Measurements from ENCODE around the gene PTCD1.
"Not testable (repeated sequence)": the region's sequence is repeated elsewhere in the genome, so short reads cannot be mapped to it uniquely, and the experiment has no call there.

PTCD1 gene

DNA sequence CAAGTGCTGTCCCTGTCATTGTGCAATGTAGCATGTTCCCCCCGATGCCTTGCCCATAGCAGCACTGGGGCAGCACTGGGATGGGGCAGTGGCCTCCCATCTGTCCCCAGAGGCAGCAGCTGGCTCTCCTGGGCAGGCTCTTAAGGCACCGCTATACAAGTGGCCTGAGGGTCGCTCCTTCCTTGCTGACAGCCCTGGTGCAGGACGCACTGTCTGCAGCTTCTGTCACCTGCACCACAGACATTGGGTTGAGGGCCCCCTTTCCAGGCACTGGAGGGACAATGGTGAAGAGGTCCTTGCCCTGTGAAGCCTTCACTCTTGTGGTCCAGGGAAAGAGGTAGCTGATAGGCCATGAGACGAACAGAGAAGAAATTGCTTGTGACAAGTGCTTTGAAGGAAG is 10.7 kb upstream of the PTCD1 start:
- no peak for DNase-seq

GRCh38 chr7:99448855-99449254 is 10.3 kb upstream of the PTCD1 start:
- no peak for DNase-seq

DNA sequence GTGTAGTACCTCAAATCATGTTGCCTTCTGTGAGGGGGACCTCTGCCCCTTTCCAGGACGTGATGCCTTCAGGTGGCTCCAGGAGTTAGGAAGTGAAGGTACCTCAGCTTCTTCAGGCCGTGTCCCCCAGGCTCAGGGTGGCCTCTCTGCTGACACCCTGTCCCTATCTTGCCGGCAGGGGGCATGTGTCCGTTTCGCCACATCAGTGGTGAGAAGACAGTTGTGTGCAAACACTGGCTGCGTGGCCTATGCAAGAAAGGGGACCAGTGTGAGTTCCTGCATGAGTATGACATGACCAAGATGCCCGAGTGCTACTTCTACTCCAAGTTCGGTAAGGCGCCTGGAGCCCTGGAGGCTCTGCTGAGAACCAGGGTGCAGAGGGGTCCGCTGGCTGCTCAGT is 9.3 kb upstream of the PTCD1 start:
- DNase-seq = no peak

DNA sequence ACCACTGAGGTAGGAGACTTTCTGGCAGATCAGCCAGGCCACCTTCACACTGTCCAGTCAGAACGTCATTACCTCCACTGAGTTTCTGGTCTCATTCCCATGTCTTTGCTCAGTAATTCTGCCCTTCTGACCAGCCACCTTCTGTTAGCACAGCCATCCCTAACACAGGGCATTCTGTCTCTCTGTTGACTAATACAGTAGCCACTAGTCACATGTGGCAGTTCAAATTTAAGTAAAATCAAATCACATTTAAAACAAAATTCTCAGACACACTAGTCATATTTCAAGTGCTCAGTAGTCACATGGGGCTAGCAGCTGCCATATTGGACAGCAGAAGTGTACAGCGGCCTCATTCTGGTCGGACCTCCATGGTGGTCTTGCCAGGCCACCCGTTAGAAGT is 7.5 kb upstream of the PTCD1 start:
- DNase-seq = no peak

DNA sequence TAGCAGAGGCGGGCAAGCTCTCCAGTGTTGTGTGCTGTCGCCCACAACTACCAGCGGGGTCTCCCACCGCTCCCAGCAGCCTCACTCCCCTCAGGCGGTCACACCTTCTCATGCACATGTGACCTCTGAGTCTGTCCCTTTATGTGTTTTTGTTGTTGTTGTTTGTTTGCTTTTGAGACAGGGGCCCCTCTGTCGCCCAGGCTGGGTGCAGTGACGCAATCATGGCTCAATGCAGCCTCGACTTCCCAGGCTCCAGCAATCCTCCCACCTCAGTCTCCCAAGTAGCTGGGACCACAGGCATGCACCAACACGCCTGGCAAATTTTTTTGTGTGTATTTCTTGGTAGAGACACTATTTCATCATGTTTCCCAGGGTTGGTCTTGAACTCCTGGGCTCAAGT is 1.6 kb upstream of the PTCD1 start:
- DNase-seq = no peak

DNA sequence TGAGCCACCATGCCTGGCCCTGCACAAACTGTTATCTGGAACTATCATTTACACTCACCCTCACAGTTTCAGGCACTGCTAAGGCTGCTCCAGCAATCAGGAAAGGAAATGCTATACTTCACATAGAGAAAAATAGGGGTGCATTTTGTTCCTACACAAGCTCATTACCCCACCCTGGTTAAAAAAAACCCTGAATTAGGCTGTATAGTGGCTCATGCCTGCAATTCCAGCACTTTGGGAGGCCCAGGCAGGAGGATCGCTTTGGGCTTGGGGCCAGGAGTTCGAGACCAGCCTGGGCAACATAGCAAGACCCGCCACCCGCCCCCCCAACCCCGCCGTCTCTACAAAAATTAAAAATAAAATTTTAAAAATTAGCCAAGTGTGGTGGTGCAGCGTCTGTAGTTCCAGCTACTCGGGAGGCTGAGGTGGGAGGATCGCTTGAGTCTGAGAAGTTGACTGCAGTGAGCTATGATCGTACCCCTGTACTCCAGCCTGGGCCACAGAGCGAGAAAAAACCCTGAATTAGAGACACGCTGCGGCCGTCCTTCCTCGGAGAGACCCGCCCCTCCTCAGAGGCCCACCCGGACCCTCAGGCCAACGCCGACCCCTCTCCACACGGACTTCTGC is 539 bp downstream of the PTCD1 start:
- DNase-seq = no peak

GRCh38 chr7:99433158-99433557 is 5.4 kb downstream of the PTCD1 start:
- no peak for DNase-seq

GRCh38 chr7:99431756-99432540 is 6.7 kb downstream of the PTCD1 start:
- DNase-seq = not testable (repeated sequence)

DNA sequence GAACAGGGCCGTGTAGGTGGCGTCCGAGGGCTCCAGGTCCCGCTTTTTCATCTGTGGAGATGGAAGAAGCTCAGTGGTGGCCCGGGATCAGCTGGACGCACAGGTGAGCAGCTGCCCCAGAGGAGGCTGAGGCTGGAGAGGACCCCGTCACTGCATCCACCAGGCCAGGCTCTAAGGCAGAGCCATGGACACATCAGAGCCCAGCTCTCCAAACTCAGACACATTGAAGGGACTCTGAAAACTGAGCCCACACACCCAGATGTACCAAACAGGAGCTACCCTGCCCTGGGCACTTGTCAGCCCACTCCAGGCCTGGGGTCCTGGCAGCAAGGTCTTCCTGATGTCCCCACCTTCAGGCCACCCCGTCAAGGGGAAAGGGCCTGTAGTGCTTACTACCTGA is 8.8 kb downstream of the PTCD1 start:
- no peak for DNase-seq

- peak; percentile 36 for DNase-seq
Observed at GRCh38 chr7:99428972-99429566, 9.5 kb downstream of the PTCD1 start.

- DNase-seq = no peak
Observed at GRCh38 chr7:99424932-99425730, 13.5 kb downstream of the PTCD1 start.

- no peak for DNase-seq
Observed at GRCh38 chr7:99422625-99423024, 16.0 kb downstream of the PTCD1 start.

GRCh38 chr7:99422186-99422585 is 16.4 kb downstream of the PTCD1 start:
- no peak for DNase-seq

DNA sequence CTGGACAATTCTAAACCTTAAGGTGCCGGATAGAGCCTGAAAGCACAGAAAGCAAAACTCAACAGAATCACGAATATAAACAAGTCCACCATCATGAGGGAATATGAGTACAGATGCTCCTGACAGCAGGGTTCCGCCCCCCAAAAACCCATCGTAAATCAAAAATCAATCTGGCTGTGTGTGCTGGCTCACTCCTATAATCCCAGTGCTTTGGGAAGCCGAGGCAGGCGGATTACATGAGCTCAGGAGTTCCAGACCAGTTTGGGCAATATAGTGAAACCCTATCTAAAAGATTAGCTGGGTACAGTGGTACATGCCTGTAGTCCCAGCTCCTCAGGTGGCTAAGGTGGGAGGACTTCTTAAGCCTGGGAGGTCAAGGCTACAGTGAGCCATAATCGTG is 17.6 kb downstream of the PTCD1 start:
- DNase-seq = no peak

DNA sequence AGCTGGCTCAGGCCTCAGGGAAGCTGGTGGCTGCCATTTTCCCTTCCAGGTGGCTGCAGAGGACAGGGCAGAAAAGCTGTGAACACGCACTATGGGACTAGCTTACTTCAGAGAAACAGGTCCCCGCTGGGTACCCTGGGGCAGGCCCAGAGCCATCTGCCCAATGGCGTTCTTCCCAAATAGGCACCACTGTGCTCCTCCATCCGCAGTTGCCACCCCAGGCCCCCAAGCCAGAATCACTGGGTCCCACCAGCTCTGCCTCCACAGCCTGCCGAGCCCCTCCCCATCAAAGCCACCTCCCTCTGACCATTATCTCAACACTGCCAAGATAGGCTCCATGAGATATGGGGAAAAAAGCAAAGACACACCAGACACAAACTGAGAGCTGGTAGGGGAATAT is 18.4 kb downstream of the PTCD1 start:
- DNase-seq = no peak

DNA sequence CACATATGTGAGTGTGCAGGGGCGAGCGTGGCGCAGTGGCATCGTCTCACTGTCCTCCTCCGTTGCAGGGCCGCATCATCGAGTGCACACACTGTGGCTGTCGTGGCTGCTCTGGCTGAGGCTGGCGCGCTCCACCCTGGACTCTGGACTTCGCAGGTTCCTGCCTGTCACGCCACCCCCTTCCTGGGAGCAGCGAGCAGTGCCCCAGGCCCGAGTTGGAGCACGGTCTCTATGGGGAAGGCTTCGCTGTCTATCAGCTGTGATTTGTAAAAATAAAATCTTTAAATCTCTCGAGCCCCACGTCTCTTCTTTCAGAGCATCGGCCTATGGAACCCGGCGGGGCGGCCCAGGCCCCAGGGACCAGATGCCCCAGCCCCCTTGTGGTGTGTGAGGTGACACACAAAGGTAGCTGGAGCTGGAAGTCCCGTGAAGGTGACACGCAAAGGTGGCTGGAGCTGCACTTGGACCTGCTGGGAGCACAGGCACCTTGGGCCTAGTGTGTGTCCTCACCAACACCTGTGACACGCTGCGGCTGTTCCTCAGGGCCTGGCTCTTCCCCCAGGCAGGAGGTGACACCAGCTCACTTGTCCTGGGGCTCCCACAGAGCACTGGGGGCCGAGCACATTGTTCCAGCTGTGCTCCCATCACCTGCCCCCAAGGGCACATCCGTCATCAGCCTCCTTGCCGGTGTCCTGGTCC is 19.1 kb downstream of the PTCD1 start:
- no peak for DNase-seq

GRCh38 chr7:99418260-99418659 is 20.3 kb downstream of the PTCD1 start:
- DNase-seq = no peak

DNA sequence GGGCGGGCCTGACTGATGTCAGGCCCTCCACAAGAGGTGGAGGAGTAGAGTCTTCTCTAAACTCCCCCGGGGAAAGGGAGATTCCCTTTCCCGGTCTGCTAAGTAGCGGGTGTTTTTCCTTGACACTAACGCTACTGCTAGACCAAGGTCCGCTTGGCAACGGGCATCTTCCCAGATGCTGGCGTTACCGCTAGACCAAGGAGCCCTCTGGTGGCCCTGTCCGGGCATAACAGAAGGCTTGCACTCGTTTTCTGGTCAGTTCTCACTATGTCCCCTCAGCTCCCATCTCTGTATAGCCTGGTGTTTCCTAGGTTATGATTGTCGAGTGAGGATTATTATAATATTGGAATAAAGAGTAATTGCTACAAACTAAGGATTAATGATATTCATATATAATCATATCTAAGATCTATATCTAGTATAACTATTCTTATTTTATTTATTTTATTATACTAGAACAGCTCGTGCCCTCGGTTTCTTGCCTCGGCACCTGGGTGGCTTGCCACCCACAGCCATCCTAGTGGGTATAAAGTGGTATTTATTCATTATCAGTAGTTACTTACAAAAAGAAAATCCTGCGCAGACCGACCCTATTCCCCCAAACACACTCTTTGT is 23.0 kb downstream of the PTCD1 start:
- not testable (repeated sequence) for DNase-seq

GRCh38 chr7:99410635-99411034 is 28.0 kb downstream of the PTCD1 start:
- DNase-seq = no peak

DNA sequence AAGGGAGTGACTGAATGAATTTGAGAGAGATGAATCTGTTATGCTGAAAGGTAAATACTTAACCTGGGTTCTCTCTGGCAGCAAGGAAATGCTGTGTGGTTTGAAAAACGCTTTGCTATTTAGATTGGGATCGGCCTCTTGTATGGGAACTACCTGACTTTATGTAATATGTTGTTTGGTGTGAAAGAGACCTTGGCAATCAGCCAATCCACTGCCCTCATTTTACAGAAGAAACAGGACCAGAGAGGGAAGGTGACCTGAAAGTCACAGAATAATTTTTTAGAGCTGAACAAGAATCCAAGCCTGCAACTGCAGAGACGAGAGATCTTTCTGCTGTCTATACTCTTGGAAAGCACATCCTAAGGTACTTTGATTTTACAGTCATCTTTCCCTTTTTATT is 28.8 kb downstream of the PTCD1 start:
- no peak for DNase-seq

- DNase-seq = no peak
Observed at GRCh38 chr7:99409192-99409572, 29.4 kb downstream of the PTCD1 start.

Data from CD4-positive, alpha-beta T cell treated with Interleukin-17A for 4 hours (primary cell).